ENCODE results near the gene LANCL2. TPM values are rescaled to one million over a fixed set of nuclear protein-coding genes. Genes with fewer than 3 reads are reported as not detected.

The LANCL2 gene
- total RNA-seq, 1 experiment from 2014 or later, result 26.4 TPM

DNA sequence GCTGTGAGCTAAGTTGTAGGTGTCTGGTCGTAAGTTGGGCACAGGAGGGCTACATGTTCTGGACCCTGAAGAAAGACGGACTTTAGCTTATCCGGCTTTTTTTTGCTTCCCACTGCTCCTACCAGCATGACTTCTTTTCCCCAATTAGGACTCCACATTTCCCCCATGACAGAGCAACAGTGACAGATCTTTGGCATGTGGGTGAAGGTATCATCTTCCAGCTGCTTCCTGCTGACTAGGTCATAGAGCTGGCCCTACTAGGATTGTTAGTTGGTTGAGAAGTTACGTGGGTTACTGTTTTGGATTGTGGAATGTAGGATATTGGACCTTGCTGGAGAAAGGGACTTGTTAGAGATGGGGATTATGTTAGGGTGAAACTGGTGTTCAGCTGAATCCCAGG lies 21.4 kb downstream of the LANCL2 start:
- Histone ChIP-seq H2AFZ (ENCODE audit: low read length) (no peak overlapping the region), H3K56ac (ENCODE audit: insufficient read length, low read depth, low read length) (no peak overlapping the region), H4K91ac (ENCODE audit: insufficient read length, low read depth, low read length) (no peak overlapping the region), H2BK12ac (ENCODE audit: insufficient read length, low read depth, low read length) (no peak overlapping the region), H4K20me1 (ENCODE audit: control insufficient read depth, insufficient read depth, insufficient read length) (no peaks in the 10 kb centered on the region), H3T11ph (ENCODE audit: low read length) (no peak overlapping the region), H3K27me3 (ENCODE audit: insufficient read depth, low read length) (no peaks in the 10 kb centered on the region), H3K9me3 (ENCODE audit: control insufficient read depth, low read depth, low read length) (peaks cover 42% of the 10 kb centered on the region), H3K9ac (ENCODE audit: extremely low read depth, insufficient read length, low read length) (no peak overlapping the region), H2BK120ac (ENCODE audit: low read depth, low read length, poor library complexity, severe bottlenecking) (no peak overlapping the region), H2BK20ac (ENCODE audit: low read depth, low read length, poor library complexity, severe bottlenecking) (no peak overlapping the region), H4K8ac (replicated peaks; ENCODE audit: insufficient read length, low read depth, low read length) (no peak overlapping the region), H2AK5ac (ENCODE audit: insufficient read length, low read length) (no peak overlapping the region), H3K79me1 (ENCODE audit: insufficient read depth, low read depth, low read length, poor library complexity, severe bottlenecking) (no peaks in the 10 kb centered on the region), H2BK5ac (ENCODE audit: insufficient read length, low read length) (no peak overlapping the region), H3K23ac (ENCODE audit: insufficient read length, low read depth, low read length) (no peak overlapping the region), H3K4me1 (ENCODE audit: insufficient read depth, low read length) (peaks cover 3% of the 10 kb centered on the region; the same call in 1 of the 2 replicates), H4K5ac (ENCODE audit: insufficient read length, low read depth, low read length) (no peak overlapping the region), H3K79me2 (ENCODE audit: insufficient read depth, low read length) (no peaks in the 10 kb centered on the region; the same call in 1 of the 2 replicates), H3K4ac (ENCODE audit: low read depth, low read length) (no peak overlapping the region), H3K4me2 (ENCODE audit: insufficient read depth, insufficient read length, low read length) (no peak overlapping the region), H3K18ac (ENCODE audit: insufficient read length, low read depth, low read length) (no peak overlapping the region), H3K27ac (ENCODE audit: insufficient read length, low read depth, low read length) (no peak overlapping the region), H2BK15ac (ENCODE audit: low read depth, low read length) (no peak overlapping the region), H3K14ac (ENCODE audit: insufficient read depth, low read length) (no peak overlapping the region), H3K23me2 (ENCODE audit: insufficient read length, low read depth, low read length, poor library complexity, severe bottlenecking) (no peaks in the 10 kb centered on the region)
- H3K27me3 Mint-ChIP-seq (ENCODE audit: low read depth), result peaks cover 6% of the 10 kb centered on the region
- no peak overlapping the region for H3K27ac Mint-ChIP-seq
- H3K4me1 Mint-ChIP-seq, result peaks cover 12% of the 10 kb centered on the region in 2 experiments
- no peak for TF ChIP-seq CTCF (conservative IDR thresholded peaks at IDR 0.05)
- no peak for DNase-seq
- H3K9me3 Mint-ChIP-seq, result peaks cover 82 to 88% of the 10 kb centered on the region in 2 experiments
- WGBS (ENCODE audit: extremely low coverage, insufficient read length, low lambda C conversion rate), result 100% methylated on average over 1 of the region's 4 CpGs
- peaks cover 68 to 79% (median 74%) of the 10 kb centered on the region in 3 experiments for H3K36me3 Mint-ChIP-seq (ENCODE audit: insufficient read depth in 1 of 3, low read depth in 3 of 3)
- H3K4me3 Mint-ChIP-seq, result no peak overlapping the region

All from H9 (cell line).